GM20431 (cell line): ENCODE measurements around the gene SOX3.

ENCODE experiments used
- in situ Hi-C: fragments of 300-500 bp; cut with MseI, MboI; formaldehyde crosslinking; loops from one replicate; pipeline ENCODE4 v1.15.0; 2020; ENCODE audit warnings: low sequenced_read_pairs; ENCODE audit not compliant: unreplicated experiment

SOX3 gene

GRCh38 chrX:140504371-140505324 lies at the start of gene SOX3:
SOX3 (minus strand) TSS chrX:140505069; CDS start chrX:140505060, 9 bp downstream.
- in situ Hi-C loops, result no loop called here

- in situ Hi-C loops, result no loop called here
Observed at GRCh38 chrX:140548985-140549384, 44.1 kb upstream of the SOX3 start.

GRCh38 chrX:140526171-140526570 lies 21.3 kb upstream of the SOX3 start:
- in situ Hi-C loops, result no loop called here

GRCh38 chrX:140525448-140525847 lies 20.6 kb upstream of the SOX3 start:
- in situ Hi-C loops, result no loop called here

GRCh38 chrX:140524556-140524955 lies 19.7 kb upstream of the SOX3 start:
- in situ Hi-C loops, result no loop called here

- in situ Hi-C loops, result no loop called here
Observed at GRCh38 chrX:140521393-140521792, 16.5 kb upstream of the SOX3 start.

GRCh38 chrX:140514554-140514953 lies 9.7 kb upstream of the SOX3 start:
- in situ Hi-C loops, result no loop called here

GRCh38 chrX:140510895-140511295 lies 6.0 kb upstream of the SOX3 start:
- in situ Hi-C loops, result no loop called here

GRCh38 chrX:140510306-140510676 lies 5.4 kb upstream of the SOX3 start:
- in situ Hi-C loops, result no loop called here

GRCh38 chrX:140509468-140510305 lies 4.8 kb upstream of the SOX3 start:
- in situ Hi-C loops, result no loop called here

- in situ Hi-C loops, result no loop called here
Observed at GRCh38 chrX:140508958-140509357, 4.1 kb upstream of the SOX3 start.

- in situ Hi-C loops, result no loop called here
Observed at GRCh38 chrX:140507982-140508305, 3.1 kb upstream of the SOX3 start.

GRCh38 chrX:140507223-140507981 lies 2.5 kb upstream of the SOX3 start:
- in situ Hi-C loops, result no loop called here

- in situ Hi-C loops, result no loop called here
Observed at GRCh38 chrX:140505421-140506337, 810 bp upstream of the SOX3 start.

GRCh38 chrX:140503714-140504351 lies 1.0 kb downstream of the SOX3 start:
- in situ Hi-C loops, result no loop called here

GRCh38 chrX:140503238-140503601 lies 1.6 kb downstream of the SOX3 start:
- in situ Hi-C loops, result no loop called here

GRCh38 chrX:140502491-140503237 lies 2.2 kb downstream of the SOX3 start:
- in situ Hi-C loops, result no loop called here

GRCh38 chrX:140501940-140502468 lies 2.9 kb downstream of the SOX3 start:
- in situ Hi-C loops, result no loop called here
